Esophagus muscularis mucosa (tissue), 3 donors: ENCODE measurements around the gene CNIH3.

ENCODE experiments used
- CTCF ChIP-seq, 3 experiments: fragments of 200-600 bp in 2 of 3; fragments of 450-650 bp in 1 of 3; sonication (generic) in 2 of 3; IDR thresholded peaks; one replicate each; pipeline ENCODE4 v1.5.1; 2017 to 2019; ENCODE audit warnings: antibody characterized with exemption in 3 of 3, mild to moderate bottlenecking in 2 of 3, moderate library complexity in 1 of 3
- POLR2A ChIP-seq: fragments of 450-650 bp; IDR thresholded peaks from one replicate; pipeline ENCODE4 v1.6.1; 2017; ENCODE audit warnings: antibody characterized with exemption, moderate library complexity, mild to moderate bottlenecking, low read depth

- TF ChIP-seq CTCF (IDR thresholded peaks at IDR 0.05) (no peak), POLR2A (no peak)
Measured at GRCh38 chr1:224612246-224612645, 3.9 kb upstream of the CNIH3 start.
